HFFc6 (cell line): ENCODE measurements around the gene TSC2. TPM values are rescaled to one million over a fixed set of nuclear protein-coding genes. Genes with fewer than 3 reads are reported as not detected.
"Not testable (repeated sequence)": the region's sequence is repeated elsewhere in the genome, so short reads cannot be mapped to it uniquely, and the experiment has no call there.

Experiments
- DNase-seq: peaks from one replicate; pipeline ENCODE4 v3.0.0-alpha.2; 2018
- H3K27ac Mint-ChIP-seq: 2 replicates; pipeline ENCODE4 v1.8.0; 2020; ENCODE audit warnings: mild to moderate bottlenecking, mixed read lengths
- H3K27me3 Mint-ChIP-seq: 2 replicates; pipeline ENCODE4 v1.8.0; 2021; ENCODE audit warnings: mild to moderate bottlenecking, moderate library complexity, mixed read lengths; ENCODE audit not compliant: insufficient read depth
- H3K36me3 Mint-ChIP-seq: 2 replicates; pipeline ENCODE4 v1.8.0; 2021; ENCODE audit warnings: low read depth, mixed read lengths
- H3K4me1 Mint-ChIP-seq: 2 replicates; pipeline ENCODE4 v1.8.0; 2020; ENCODE audit warnings: low read depth, mixed read lengths
- H3K4me3 Mint-ChIP-seq: 2 replicates; pipeline ENCODE4 v1.8.0; 2020; ENCODE audit warnings: mild to moderate bottlenecking, moderate library complexity, mixed read lengths
- H3K9me3 Mint-ChIP-seq: 2 replicates; pipeline ENCODE4 v1.8.0; 2020; ENCODE audit warnings: mild to moderate bottlenecking, mixed read lengths
- CTCF ChIP-seq: fragments of 200-600 bp; sonication (generic); IDR thresholded peaks from 2 replicates; pipeline ENCODE4 v1.5.0; 2021; ENCODE audit warnings: antibody characterized with exemption, mild to moderate bottlenecking
- total RNA-seq, 6 experiments: library from RNA; stranded (reverse); fragmentation: NEBNext Ultra II Directional; extraction: Animal tissue kit (Norgen Biotek cat#: 25700); gene quantifications; 2 replicates in 1 of 6; 3 replicates in 5 of 6; pipeline ENCODE4 v1.2.3, GENCODE V29; 2021

The TSC2 gene
- total RNA-seq, 6 experiments from 2014 or later, result 72.0 to 88.3 (median 83.2) TPM

- DNase-seq, result no peak
- Mint-ChIP-seq H3K27me3 (peaks cover 1% of the 10 kb centered on the region), H3K4me3 (no peak overlapping the region), H3K27ac (no peak overlapping the region), H3K4me1 (peaks cover 25% of the 10 kb centered on the region), H3K9me3 (no peaks in the 10 kb centered on the region), H3K36me3 (no peaks in the 10 kb centered on the region)
- TF ChIP-seq CTCF, result no peak
These were observed 18.4 kb upstream of the TSC2 start for GRCh38 chr16:2029350-2029749.

GRCh38 chr16:2030036-2030435, 17.7 kb upstream of the TSC2 start:
- no peak overlapping the region for H3K4me3 Mint-ChIP-seq
- H3K27ac Mint-ChIP-seq, result no peak overlapping the region
- no peak for DNase-seq
- no peaks in the 10 kb centered on the region for H3K9me3 Mint-ChIP-seq
- peaks cover 1% of the 10 kb centered on the region for H3K27me3 Mint-ChIP-seq
- H3K36me3 Mint-ChIP-seq, result no peaks in the 10 kb centered on the region
- H3K4me1 Mint-ChIP-seq, result peaks cover 28% of the 10 kb centered on the region
- no peak; the same call in 1 of the 2 replicates for TF ChIP-seq CTCF

- Mint-ChIP-seq H3K4me3 (no peak overlapping the region), H3K4me1 (peaks cover 29% of the 10 kb centered on the region), H3K36me3 (no peaks in the 10 kb centered on the region), H3K27ac (no peak overlapping the region), H3K27me3 (peaks cover 1% of the 10 kb centered on the region), H3K9me3 (no peaks in the 10 kb centered on the region)
- no peak for TF ChIP-seq CTCF
- no peak for DNase-seq
These were observed 16.7 kb upstream of the TSC2 start for GRCh38 chr16:2031081-2031577.

- Mint-ChIP-seq H3K9me3 (no peaks in the 10 kb centered on the region), H3K27ac (peak overlapping the region; percentile 89), H3K4me1 (peaks cover 28% of the 10 kb centered on the region), H3K4me3 (peak overlapping the region; percentile 88), H3K27me3 (peaks cover 1% of the 10 kb centered on the region), H3K36me3 (no peaks in the 10 kb centered on the region)
- peak; percentile 29 for DNase-seq
- TF ChIP-seq CTCF, result no peak
These were observed 15.3 kb upstream of the TSC2 start for GRCh38 chr16:2032285-2033056.

GRCh38 chr16:2033057-2033908, 14.5 kb upstream of the TSC2 start:
- Mint-ChIP-seq H3K9me3 (no peaks in the 10 kb centered on the region), H3K4me1 (peaks cover 27% of the 10 kb centered on the region), H3K27ac (peak overlapping the region; percentile 89), H3K36me3 (no peaks in the 10 kb centered on the region), H3K27me3 (peaks cover 4% of the 10 kb centered on the region; the same call in 1 of the 2 replicates), H3K4me3 (peak overlapping the region; percentile 88)
- no peak for TF ChIP-seq CTCF
- DNase-seq, result peak; percentile 76

- peak overlapping the region; percentile 88 for H3K4me3 Mint-ChIP-seq
- not testable (repeated sequence) for H3K27me3 Mint-ChIP-seq, H3K9me3 Mint-ChIP-seq, H3K36me3 Mint-ChIP-seq
- H3K4me1 Mint-ChIP-seq, result peaks cover 26% of the 10 kb centered on the region
- peak overlapping the region; percentile 91 for H3K27ac Mint-ChIP-seq
- peak; percentile 27 for DNase-seq
These were observed 13.7 kb upstream of the TSC2 start for GRCh38 chr16:2033909-2034695.
